HG02610 (cell line): ENCODE results near the gene AIPL1.

Source experiments
- ATAC-seq: cut with Tn5 transposase; IDR thresholded peaks from one replicate; pipeline ENCODE4 v1.9.1; 2021; ENCODE audit warnings: mild to moderate bottlenecking, moderate library complexity; ENCODE audit not compliant: unreplicated experiment

The AIPL1 gene

DNA sequence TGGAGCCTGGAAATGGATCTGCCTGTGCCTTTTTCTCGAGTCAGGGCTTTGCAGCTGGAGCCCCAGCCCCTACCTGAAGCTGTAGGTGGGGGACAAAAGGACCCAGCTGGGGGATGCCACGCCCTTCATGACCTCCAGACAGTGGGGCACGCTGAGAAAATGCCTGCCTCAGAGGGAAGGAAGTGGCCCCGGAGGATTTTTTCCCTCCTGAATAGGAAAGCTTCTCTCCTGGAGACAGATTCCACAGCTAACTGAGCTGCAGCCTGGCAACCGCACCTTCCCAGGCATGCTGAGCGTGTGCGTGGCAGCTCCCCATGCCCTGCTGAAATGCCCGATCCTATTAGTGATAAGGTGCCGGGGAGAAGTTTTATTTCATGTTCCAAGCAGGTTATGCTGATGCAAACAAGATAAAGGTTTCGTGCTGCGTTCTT is 58.0 kb downstream of the AIPL1 start:
- ATAC-seq, result no peak

DNA sequence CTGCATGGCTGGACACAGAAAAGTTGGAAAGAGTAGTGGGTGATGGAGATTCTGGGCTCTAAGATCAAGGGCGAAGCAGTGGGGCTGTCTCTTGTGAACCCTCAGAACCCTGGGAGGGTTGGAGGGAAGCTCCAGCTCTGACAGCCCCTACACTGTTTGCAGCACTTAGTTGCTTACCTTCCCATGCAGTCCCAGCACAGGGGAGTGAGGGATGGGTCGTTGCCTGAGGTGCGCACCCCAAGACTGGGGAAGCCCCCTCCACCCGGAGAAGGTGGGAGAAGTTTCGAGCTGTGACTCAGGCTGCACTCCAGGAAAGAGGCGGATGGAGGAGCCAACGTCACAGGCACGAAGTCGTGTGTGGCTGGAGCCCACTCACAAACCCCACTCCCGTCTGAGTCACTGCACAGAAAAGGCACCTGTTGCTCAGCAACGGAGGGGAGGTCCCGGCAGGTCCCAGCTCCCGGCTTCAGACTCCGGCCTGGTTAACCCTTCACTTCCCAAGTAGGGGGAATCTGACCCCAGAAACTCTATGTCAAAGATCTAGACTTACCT is 60.1 kb downstream of the AIPL1 start:
- ATAC-seq, result no peak

DNA sequence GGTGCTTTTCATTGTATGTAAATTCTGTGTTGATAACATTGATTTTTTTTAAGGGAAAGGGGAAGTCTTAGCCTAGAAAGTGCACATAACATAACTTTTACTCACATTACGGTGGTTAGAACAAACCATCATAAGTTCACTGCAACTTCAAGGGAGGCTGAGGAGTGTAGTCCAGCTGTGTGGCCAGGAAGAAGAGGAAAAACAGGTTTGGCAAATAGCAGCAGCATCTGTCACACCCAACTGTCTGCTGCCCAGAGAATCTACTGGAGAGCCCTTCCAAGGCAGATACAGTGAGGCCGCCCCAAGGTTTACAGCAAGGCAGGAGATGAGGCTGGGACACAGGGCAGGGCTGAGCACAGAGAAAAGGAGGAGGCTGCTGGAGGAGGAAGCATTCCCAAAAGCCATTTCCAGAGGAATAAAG is 60.6 kb downstream of the AIPL1 start:
- no peak for ATAC-seq
